NB4 (cell line): ENCODE results near the gene PLAAT2.

ENCODE experiments used
- MYC ChIP-seq: IDR thresholded peaks from 2 replicates; pipeline ENCODE4 v1.6.1; 2011; ENCODE audit warnings: low read depth, low read length
- TF ChIP-seq, protein P1 (sequence below): IDR thresholded peaks from one replicate; pipeline ENCODE4 v1.5.1; 2012; ENCODE audit warnings: low read depth, low read length

DNA sequence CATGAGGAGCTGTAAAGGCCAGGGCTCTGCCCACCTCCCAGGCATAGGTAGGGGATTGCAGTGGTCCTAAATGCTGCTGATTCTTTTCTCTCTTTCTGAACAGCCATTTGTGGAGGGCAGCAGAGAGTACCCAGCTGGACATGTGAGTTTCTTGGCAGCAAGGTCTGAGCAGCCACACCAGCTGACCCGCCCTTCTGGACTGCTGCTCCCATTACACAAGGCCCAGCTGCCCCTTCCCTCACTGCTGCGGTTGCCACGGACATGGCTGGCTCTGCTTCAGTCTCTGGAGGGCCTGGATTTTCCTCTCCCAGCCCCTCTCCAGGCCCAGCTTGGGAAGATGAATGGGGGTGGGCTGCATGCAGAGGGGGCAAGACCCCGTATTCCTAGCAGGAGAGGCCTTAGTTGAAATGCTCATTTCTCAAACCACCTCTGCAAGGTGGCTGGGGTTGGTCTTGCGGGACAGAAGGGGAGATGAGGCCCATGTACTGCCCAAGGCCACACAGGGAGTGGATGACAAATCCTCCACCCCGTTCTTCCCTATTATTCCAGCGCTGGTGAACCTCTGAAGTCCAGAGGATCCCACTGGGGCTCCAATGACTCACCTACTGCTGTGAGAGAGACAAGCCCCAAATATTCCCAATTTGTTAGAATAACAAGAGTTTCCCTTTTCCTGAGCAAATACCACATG is 52.7 kb downstream of the PLAAT2 start:
- TF ChIP-seq, protein P1, sequence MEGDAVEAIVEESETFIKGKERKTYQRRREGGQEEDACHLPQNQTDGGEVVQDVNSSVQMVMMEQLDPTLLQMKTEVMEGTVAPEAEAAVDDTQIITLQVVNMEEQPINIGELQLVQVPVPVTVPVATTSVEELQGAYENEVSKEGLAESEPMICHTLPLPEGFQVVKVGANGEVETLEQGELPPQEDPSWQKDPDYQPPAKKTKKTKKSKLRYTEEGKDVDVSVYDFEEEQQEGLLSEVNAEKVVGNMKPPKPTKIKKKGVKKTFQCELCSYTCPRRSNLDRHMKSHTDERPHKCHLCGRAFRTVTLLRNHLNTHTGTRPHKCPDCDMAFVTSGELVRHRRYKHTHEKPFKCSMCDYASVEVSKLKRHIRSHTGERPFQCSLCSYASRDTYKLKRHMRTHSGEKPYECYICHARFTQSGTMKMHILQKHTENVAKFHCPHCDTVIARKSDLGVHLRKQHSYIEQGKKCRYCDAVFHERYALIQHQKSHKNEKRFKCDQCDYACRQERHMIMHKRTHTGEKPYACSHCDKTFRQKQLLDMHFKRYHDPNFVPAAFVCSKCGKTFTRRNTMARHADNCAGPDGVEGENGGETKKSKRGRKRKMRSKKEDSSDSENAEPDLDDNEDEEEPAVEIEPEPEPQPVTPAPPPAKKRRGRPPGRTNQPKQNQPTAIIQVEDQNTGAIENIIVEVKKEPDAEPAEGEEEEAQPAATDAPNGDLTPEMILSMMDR, result no peak
- TF ChIP-seq MYC, result no peak
